H1 (cell line): ENCODE data around the gene RBM25. TPM values are rescaled to one million over a fixed set of nuclear protein-coding genes. Genes with fewer than 3 reads are reported as not detected.
A peak's percentile ranks its signal among the peaks of the same experiment; 100 is the strongest.

Experiments used
- CTCF ChIA-PET: fragments of 300-600 bp; sonication (Branson Sonifier 250); formaldehyde crosslinking; loops from one replicate; lab custom pipeline; 2021; ENCODE audit not compliant: partially characterized antibody; lab: Charles Lee
- POLR2A ChIA-PET: fragments of 300-600 bp; sonication (Branson Sonifier 250); formaldehyde crosslinking; loops from one replicate; lab custom pipeline; 2021; ENCODE audit warnings: inconsistent platforms; ENCODE audit not compliant: partially characterized antibody; lab: Charles Lee
- DNase-seq, 2 experiments: peaks; one replicate each; pipeline versions ENCODE4 v3.0.0 to v3.0.0-alpha.2; 2010 to 2022; ENCODE audit warnings: low spot score in 2 of 2, low read depth in 1 of 2, mixed read lengths in 1 of 2
- FAIRE-seq: peaks from 2 replicates; lab custom pipeline; 2011; peaks lifted over from hg19 to GRCh38; lab: Jason Lieb, UNC
- H2AFZ ChIP-seq: 2 replicates; pipeline ENCODE4 v1.8.1; 2012; ENCODE audit warnings: low read length, inconsistent platforms
- H2AK5ac ChIP-seq: 2 replicates; pipeline ENCODE4 v1.6.1; 2013; ENCODE audit warnings: low read depth, low read length
- H2BK120ac ChIP-seq: replicated peaks from 2 replicates; pipeline ENCODE3; 2013; ENCODE audit warnings: low read depth, low read length, inconsistent platforms
- H2BK12ac ChIP-seq: 2 replicates; pipeline ENCODE4 v1.6.1; 2013; ENCODE audit warnings: low read depth, low read length
- H2BK15ac ChIP-seq: 2 replicates; pipeline ENCODE4 v1.6.1; 2013; ENCODE audit warnings: low read length
- H2BK20ac ChIP-seq: 2 replicates; pipeline ENCODE4 v1.6.1; 2013; ENCODE audit warnings: low read length
- H2BK5ac ChIP-seq: 2 replicates; pipeline ENCODE4 v1.6.1; 2013; ENCODE audit warnings: low read depth, low read length
- H3K14ac ChIP-seq: 2 replicates; pipeline ENCODE4 v1.6.1; 2013; ENCODE audit warnings: inconsistent platforms; ENCODE audit not compliant: insufficient read length
- H3K18ac ChIP-seq: 2 replicates; pipeline ENCODE4 v1.6.1; 2013; ENCODE audit warnings: low read length; ENCODE audit errors: extremely low read depth
- H3K23ac ChIP-seq: 2 replicates; pipeline ENCODE4 v1.6.1; 2013; ENCODE audit warnings: inconsistent platforms; ENCODE audit not compliant: insufficient read length
- H3K23me2 ChIP-seq: 2 replicates; pipeline ENCODE4 v1.6.1; 2013; ENCODE audit warnings: low read depth, low read length
- H3K27ac ChIP-seq: 2 replicates; pipeline ENCODE4 v1.6.1; 2011; ENCODE audit warnings: low read depth, low read length, inconsistent platforms
- H3K27me3 ChIP-seq, 4 experiments: replicated peaks in 1 of 4; 1 replicate in 1 of 4; 2 replicates in 3 of 4; pipeline versions ENCODE4 v1.6.1 to v1.8.1; 2011 to 2013; ENCODE audit warnings: low read length in 3 of 4, mild to moderate bottlenecking in 3 of 4, inconsistent platforms in 2 of 4, mixed read lengths in 2 of 4, moderate library complexity in 1 of 4; ENCODE audit not compliant: control insufficient read depth in 3 of 4, insufficient read depth in 3 of 4; ENCODE audit errors: extremely low read depth in 1 of 4
- H3K36me3 ChIP-seq, 4 experiments: 2 replicates each; pipeline versions ENCODE4 v1.6.1 to v1.8.1; 2011 to 2013; ENCODE audit warnings: mild to moderate bottlenecking in 4 of 4, low read length in 3 of 4, moderate library complexity in 2 of 4, control low read depth in 1 of 4, inconsistent platforms in 1 of 4; ENCODE audit not compliant: insufficient read depth in 4 of 4, control insufficient read depth in 2 of 4
- H3K4ac ChIP-seq: replicated peaks from 2 replicates; pipeline ENCODE3; 2013; ENCODE audit warnings: low read length, low read depth, mixed read lengths, inconsistent platforms; ENCODE audit not compliant: insufficient read length
- H3K4me1 ChIP-seq, 4 experiments: replicated peaks in 1 of 4; 1 replicate in 1 of 4; 2 replicates in 3 of 4; pipeline versions ENCODE4 v1.6.1 to v1.8.1; 2011 to 2013; ENCODE audit warnings: low read length in 3 of 4, inconsistent platforms in 2 of 4, mixed read lengths in 1 of 4; ENCODE audit not compliant: insufficient read depth in 4 of 4, control insufficient read depth in 3 of 4
- H3K4me2 ChIP-seq, 2 experiments: 2 replicates each; pipeline versions ENCODE4 v1.6.1 to v1.8.1; 2011 to 2013; ENCODE audit warnings: low read depth in 2 of 2, low read length in 2 of 2, control low read depth in 1 of 2, inconsistent platforms in 1 of 2, mild to moderate bottlenecking in 1 of 2; ENCODE audit not compliant: insufficient read depth in 1 of 2
- H3K4me3 ChIP-seq, 4 experiments: fragments of 200-600, 300-600 bp in 1 of 4; sonication (generic), shearing (Covaris generic), sonication (Bioruptor Twin) in 1 of 4; 2 replicates each; pipeline versions ENCODE4 v1.5.1 to v1.8.1; 2011 to 2016; ENCODE audit warnings: low read length in 4 of 4, low read depth in 3 of 4, control low read depth in 2 of 4, inconsistent platforms in 2 of 4, mild to moderate bottlenecking in 2 of 4, mixed read lengths in 1 of 4, moderate library complexity in 1 of 4; ENCODE audit not compliant: insufficient read depth in 2 of 4; ENCODE audit errors: extremely low read depth in 1 of 4
- H3K56ac ChIP-seq: replicated peaks from 2 replicates; pipeline ENCODE3; 2013; ENCODE audit warnings: low read depth, mild to moderate bottlenecking, mixed read lengths, low read length, inconsistent platforms; ENCODE audit not compliant: insufficient read length
- H3K79me1 ChIP-seq: 2 replicates; pipeline ENCODE4 v1.6.1; 2013; ENCODE audit warnings: low read depth, low read length, control low read depth
- H3K79me2 ChIP-seq, 2 experiments: 2 replicates each; pipeline versions ENCODE4 v1.6.1 to v1.8.1; 2012 to 2013; ENCODE audit warnings: low read length in 2 of 2, mild to moderate bottlenecking in 2 of 2, inconsistent platforms in 1 of 2; ENCODE audit not compliant: insufficient read depth in 2 of 2, control insufficient read depth in 1 of 2
- H3K9ac ChIP-seq, 4 experiments: replicated peaks in 1 of 4; 1 replicate in 1 of 4; 2 replicates in 3 of 4; pipeline versions ENCODE4 v1.6.1 to v1.8.1; 2011 to 2013; ENCODE audit warnings: low read depth in 3 of 4, low read length in 3 of 4, control low read depth in 2 of 4, mild to moderate bottlenecking in 2 of 4, moderate library complexity in 2 of 4, inconsistent platforms in 1 of 4; ENCODE audit errors: extremely low read depth in 1 of 4
- H3K9me3 ChIP-seq, 2 experiments: 2 replicates each; pipeline versions ENCODE4 v1.6.1 to v1.8.1; 2012 to 2013; ENCODE audit warnings: mild to moderate bottlenecking in 2 of 2, moderate library complexity in 2 of 2, control low read depth in 1 of 2, inconsistent platforms in 1 of 2, low read depth in 1 of 2, low read length in 1 of 2, mixed read lengths in 1 of 2; ENCODE audit not compliant: insufficient read depth in 2 of 2
- H4K20me1 ChIP-seq, 2 experiments: replicated peaks in 1 of 2; 2 replicates each; pipeline versions ENCODE3 to v1.8.1; 2011 to 2013; ENCODE audit warnings: inconsistent platforms in 2 of 2, low read length in 2 of 2, mild to moderate bottlenecking in 1 of 2; ENCODE audit not compliant: insufficient read depth in 2 of 2, control insufficient read depth in 1 of 2
- H4K5ac ChIP-seq: 2 replicates; pipeline ENCODE4 v1.6.1; 2013; ENCODE audit warnings: low read length, low read depth, mixed read lengths, inconsistent platforms; ENCODE audit not compliant: insufficient read length
- H4K8ac ChIP-seq: 2 replicates; pipeline ENCODE4 v1.8.0; 2013; ENCODE audit warnings: mild to moderate bottlenecking, moderate library complexity, low read length, inconsistent platforms; ENCODE audit not compliant: insufficient read depth; ENCODE audit errors: extremely low read depth
- H4K91ac ChIP-seq: replicated peaks from 2 replicates; pipeline ENCODE3; 2013; ENCODE audit warnings: low read length, mixed read lengths, inconsistent platforms; ENCODE audit not compliant: insufficient read length
- CTBP2 ChIP-seq: IDR thresholded peaks from 2 replicates; pipeline ENCODE4 v1.7.0; 2011; ENCODE audit warnings: borderline replicate concordance, mild to moderate bottlenecking, moderate library complexity, mixed read lengths, low read length; ENCODE audit not compliant: insufficient read depth, insufficient read length
- TEAD4 ChIP-seq: IDR thresholded peaks from 2 replicates; pipeline ENCODE4 v1.6.1; 2012; ENCODE audit warnings: low read depth, low read length, inconsistent platforms, mixed read lengths
- WGBS, 2 experiments: shearing (Covaris generic) in 1 of 2; methylation state at CpG; one replicate each; pipeline versions ENCODE4 v1.1.6 to v1.1.7; 2013 to 2015; ENCODE audit warnings: low lambda C conversion rate in 2 of 2, mixed read lengths in 2 of 2, inconsistent platforms in 1 of 2, low coverage in 1 of 2, missing lambda C conversion rate in 1 of 2; ENCODE audit not compliant: insufficient replicate concordance in 2 of 2, insufficient coverage in 1 of 2, insufficient read length in 1 of 2; ENCODE audit errors: extremely low coverage in 1 of 2, missing lambda C conversion rate in 1 of 2; 5-methylcytosine and 5-hydroxymethylcytosine counted together
- polyA plus RNA-seq, 7 experiments: library from polyadenylated mRNA; depleted of rRNA in 3 of 7; stranded (reverse) in 5 of 7; unstranded in 2 of 7; fragments of >200 nt in 5 of 7; fragments of 200-250 nt in 2 of 7; gene quantifications; 1 replicate in 5 of 7; 2 replicates in 1 of 7; 4 replicates in 1 of 7; pipeline versions ENCODE4 v1.2.1 to v1.2.3, GENCODE V29; 2011 to 2013; ENCODE audit warnings: missing spikeins in 2 of 7, mixed read lengths in 2 of 7
- total RNA-seq: library from RNA; stranded (reverse); fragmentation: NEBNext Ultra II Directional; extraction: Animal tissue kit (Norgen Biotek cat#: 25700); gene quantifications from 2 replicates; pipeline ENCODE4 v1.2.1, GENCODE V29; 2021

RBM25 gene
- total and polyA plus RNA-seq, 2 of the 8 experiments (the other 6 are each of a cell fraction or from before 2014, with no cell fraction given) = 25.6 to 134 TPM

DNA sequence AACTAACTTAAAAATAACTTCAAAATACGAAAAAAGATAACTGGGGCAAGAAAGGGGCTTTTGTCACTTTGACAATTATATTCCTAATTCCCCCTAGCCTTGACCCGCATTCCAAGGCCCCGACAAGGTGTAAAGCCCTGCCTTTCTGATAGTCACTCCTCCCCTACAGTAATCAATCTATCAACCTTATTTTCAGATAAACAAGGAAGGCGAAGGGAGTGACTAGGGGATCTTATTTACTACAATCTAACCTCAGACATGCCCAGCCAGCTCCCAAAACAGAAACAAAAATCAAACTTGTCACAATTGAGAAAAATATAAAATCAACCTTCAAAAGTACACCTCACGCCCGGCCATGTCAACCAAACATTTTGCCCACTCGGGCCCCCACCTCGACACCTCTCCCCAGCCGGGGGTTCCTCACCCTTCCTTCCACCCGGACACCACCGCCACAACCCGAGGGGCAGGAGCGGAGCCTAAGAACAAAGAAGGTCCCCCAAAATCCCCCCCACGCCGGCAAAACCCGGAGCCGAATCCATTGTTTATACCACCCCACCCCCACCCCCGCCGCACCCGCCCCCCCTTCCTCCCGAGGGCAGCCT is 32.0 kb upstream of the RBM25 start:
- Histone ChIP-seq H3K14ac (no peak overlapping the region), H2BK20ac (no peak overlapping the region), H3K79me1 (no peaks in the 10 kb centered on the region), H2BK120ac (no peak overlapping the region), H3K9me3 (no peaks in the 10 kb centered on the region), H2BK15ac (no peak overlapping the region), H3K79me2 (peaks cover 0 to 11% of the 10 kb centered on the region in 2 experiments; a peak in 3 of 4 replicates), H3K4me2 (peak overlapping the region; percentile 58 to 62), H3K4ac (no peak overlapping the region), H3K4me1 (no peaks in the 10 kb centered on the region; a peak in 1 of 7 replicates), H4K91ac (no peak overlapping the region), H3K36me3 (peaks cover 0 to 18% (median 6%) of the 10 kb centered on the region in 4 experiments; a peak in 5 of 8 replicates), H3K18ac (no peak overlapping the region), H3K4me3 (peak overlapping the region; percentile 51 to 87 (median 74)), H3K27me3 (no peaks in the 10 kb centered on the region), H3K27ac (no peak overlapping the region), H4K8ac (no peak overlapping the region; the same call in 1 of the 2 replicates), H2AFZ (no peak overlapping the region), H3K23ac (no peak overlapping the region), H4K20me1 (no peaks in the 10 kb centered on the region), H3K23me2 (no peaks in the 10 kb centered on the region), H2AK5ac (no peak overlapping the region), H2BK12ac (no peak overlapping the region), H4K5ac (no peak overlapping the region), H3K9ac (peak overlapping the region in 2 of 4 experiments; percentile 44 to 78; a peak in 4 of 7 replicates), H3K56ac (no peak overlapping the region), H2BK5ac (no peak overlapping the region)
- 19% methylated on average over 12 of the region's 21 CpGs; no CpG with 5 or more reads in 1 of the 2 experiments for WGBS, 2 experiments
- DNase-seq = no peak
- ChIA-PET POLR2A (interaction anchor here (0.7 to 1.9 kb wide), 14 partner anchors 12 to 843 kb away, joined by 3 to 34 read pairs (median 3); partner anchors contain the start of gene RBM25), CTCF (interaction anchor here (1.0 to 2.4 kb wide), 3 partner anchors 15 to 185 kb away, joined by 3 to 6 read pairs (median 5); no protein-coding TSS in a partner anchor)
- no peak for FAIRE-seq
- TF ChIP-seq TEAD4 (0 out of 2 replicates have a peak, but pooled peaks have one; percentile 9), CTBP2 (no peak)
